Thyroid gland (tissue), 4 donors: Measurements from ENCODE around the gene ZBTB44.

Source experiments
- CTCF ChIP-seq, 6 experiments: fragments of 200-600 bp in 3 of 6; fragments of 450-650 bp in 3 of 6; sonication (generic) in 3 of 6; IDR thresholded peaks; one replicate each; pipeline ENCODE4 v1.5.1; 2016 to 2019; ENCODE audit warnings: antibody characterized with exemption in 6 of 6, mild to moderate bottlenecking in 2 of 6, inconsistent platforms in 1 of 6, moderate library complexity in 1 of 6
- POLR2A ChIP-seq, 2 donors: fragments of 450-650 bp; IDR thresholded peaks; one replicate each; pipeline ENCODE4 v1.6.1; 2017; ENCODE audit warnings: antibody characterized with exemption in 2 of 2, mild to moderate bottlenecking in 2 of 2, moderate library complexity in 1 of 2

- no peak for TF ChIP-seq CTCF (IDR thresholded peaks at IDR 0.05)
- no peak for TF ChIP-seq POLR2A (IDR thresholded peaks at IDR 0.05)
Observed at GRCh38 chr11:130279989-130280388, 34.7 kb downstream of the ZBTB44 start.
